T-cell (primary cell): ENCODE data around the gene SAFB2. TPM values are rescaled to one million over a fixed set of nuclear protein-coding genes. Genes with fewer than 3 reads are reported as not detected.

Source experiments
- ATAC-seq, 4 experiments: fragments of 200-7000 bp in 3 of 4; fragments of 150-1000 bp in 1 of 4; cut with Tn5 transposase; replicated peaks in 1 of 4; 1 replicate in 3 of 4; 2 replicates in 1 of 4; pipeline ENCODE4 v1.10.0; 2021; ENCODE audit warnings: moderate library complexity in 3 of 4, mild to moderate bottlenecking in 2 of 4, moderate number of reproducible peaks in 1 of 4
- CTCF ChIA-PET, 2 donors: fragments of 300-600 bp; sonication (Branson Sonifier 250); formaldehyde crosslinking; loops; one replicate each; lab custom pipeline; 2022; ENCODE audit warnings: antibody characterized with exemption in 2 of 2; lab: Charles Lee
- POLR2A ChIA-PET, 2 donors: fragments of 300-600 bp; sonication (Branson Sonifier 250); formaldehyde crosslinking; loops; one replicate each; lab custom pipeline; 2022; ENCODE audit warnings: antibody characterized with exemption in 2 of 2; lab: Charles Lee
- DNase-seq, 35 experiments: peaks; one replicate each; pipeline versions ENCODE4 v3.0.0 to v3.0.0-alpha.2; 2013 to 2023
- H3K27ac ChIP-seq: one replicate; pipeline ENCODE4 v1.5.1; 2013; ENCODE audit warnings: low read length
- H3K27me3 ChIP-seq, 2 experiments: replicated peaks in 1 of 2; 1 replicate in 1 of 2; 2 replicates in 1 of 2; pipeline versions ENCODE4 v1.6.1 to v1.7.0; 2013; ENCODE audit warnings: low read length in 1 of 2, mixed read lengths in 1 of 2; ENCODE audit not compliant: control insufficient read depth in 2 of 2, insufficient read depth in 2 of 2; ENCODE audit errors: extremely low read depth in 1 of 2
- H3K36me3 ChIP-seq, 2 donors: 1 replicate in 1 of 2; 2 replicates in 1 of 2; pipeline versions ENCODE4 v1.6.1 to v1.7.0; 2013; ENCODE audit warnings: low read length in 1 of 2; ENCODE audit not compliant: control insufficient read depth in 2 of 2, insufficient read depth in 1 of 2; ENCODE audit errors: extremely low read depth in 1 of 2
- H3K4me1 ChIP-seq, 2 experiments: 1 replicate in 1 of 2; 2 replicates in 1 of 2; pipeline versions ENCODE4 v1.6.1 to v1.7.0; 2013; ENCODE audit warnings: low read length in 2 of 2, mixed read lengths in 1 of 2; ENCODE audit not compliant: insufficient read depth in 2 of 2, control insufficient read depth in 1 of 2; ENCODE audit errors: extremely low read depth in 1 of 2
- H3K4me3 ChIP-seq, 2 donors: 1 replicate in 1 of 2; 2 replicates in 1 of 2; pipeline versions ENCODE4 v1.5.1 to v1.7.0; 2013; ENCODE audit warnings: mild to moderate bottlenecking in 2 of 2, low read length in 1 of 2, moderate library complexity in 1 of 2; ENCODE audit not compliant: control insufficient read depth in 1 of 2; ENCODE audit errors: extremely low read depth in 1 of 2
- H3K9me3 ChIP-seq: 2 replicates; pipeline ENCODE4 v1.7.0; 2013
- H3K27ac Mint-ChIP-seq, 2 donors: one replicate each; pipeline ENCODE4 v1.8.0; 2020 to 2021; ENCODE audit warnings: mild to moderate bottlenecking in 2 of 2, mixed read lengths in 2 of 2
- H3K27me3 Mint-ChIP-seq, 2 donors: one replicate each; pipeline ENCODE4 v1.8.0; 2021 to 2022; ENCODE audit warnings: mixed read lengths in 2 of 2
- H3K36me3 Mint-ChIP-seq: one replicate; pipeline ENCODE4 v1.8.0; 2021; ENCODE audit warnings: mixed read lengths
- H3K4me1 Mint-ChIP-seq, 3 donors: one replicate each; pipeline ENCODE4 v1.8.0; 2020 to 2022; ENCODE audit warnings: mixed read lengths in 3 of 3, mild to moderate bottlenecking in 1 of 3
- H3K4me3 Mint-ChIP-seq, 3 donors: one replicate each; pipeline ENCODE4 v1.8.0; 2020 to 2022; ENCODE audit warnings: mild to moderate bottlenecking in 3 of 3, mixed read lengths in 3 of 3, moderate library complexity in 3 of 3
- H3K9me3 Mint-ChIP-seq, 3 donors: one replicate each; pipeline ENCODE4 v1.8.0; 2020 to 2022; ENCODE audit warnings: mixed read lengths in 3 of 3
- WGBS: methylation state at CpG from one replicate; pipeline ENCODE4 v1.1.5; 2013; ENCODE audit warnings: missing lambda C conversion rate; ENCODE audit not compliant: insufficient coverage; 5-methylcytosine and 5-hydroxymethylcytosine counted together
- total RNA-seq, 35 experiments: library from RNA in 6 of 35; stranded (reverse) in 6 of 35; fragments of 120-200 nt in 1 of 35; gene quantifications; one replicate each; pipeline versions ENCODE4 v1.2.1 to v1.2.4 and lab custom pipeline; 2013 to 2026

SAFB2 gene
- total RNA-seq, 5 donors from 2014 or later (not counting 1 experiment from before 2014, with no cell fraction given): 222 to 253 (median 237) TPM

GRCh38 chr19:5619946-5620345, 2.6 kb downstream of the SAFB2 start:
- no peak overlapping the region for H3K27ac ChIP-seq
- H3K27me3 ChIP-seq: no peaks in the 10 kb centered on the region
- 50% methylated on average over 1 of the region's 3 CpGs for WGBS
- Mint-ChIP-seq H3K4me3 (peak overlapping the region; percentile 100), H3K27ac (no peak overlapping the region), H3K36me3 (peaks cover 44% of the 10 kb centered on the region), H3K9me3 (no peaks in the 10 kb centered on the region), H3K27me3 (no peaks in the 10 kb centered on the region), H3K4me1 (peaks cover 61 to 76% (median 63%) of the 10 kb centered on the region in 3 donors)
- H3K9me3 ChIP-seq: no peaks in the 10 kb centered on the region
- peaks cover 29 to 46% of the 10 kb centered on the region in 2 experiments for H3K4me1 ChIP-seq
- DNase-seq: no peak
- no peak for ATAC-seq
- H3K4me3 ChIP-seq: no peak overlapping the region
- CTCF ChIA-PET: interaction anchor here in 1 of 2 donors (0.6 to 0.9 kb wide), 3 partner anchors 10 to 70 kb away, joined by 3 to 4 read pairs (median 4); partner anchors contain the start of gene RPL36
- H3K36me3 ChIP-seq: peaks cover 6 to 50% of the 10 kb centered on the region in 2 donors
- POLR2A ChIA-PET: interaction anchor here in 1 of 2 donors (0.7 kb wide), 1 partner anchor 1148 kb away, joined by 3 read pairs; no protein-coding TSS in a partner anchor

GRCh38 chr19:5618591-5618990, 4.0 kb downstream of the SAFB2 start:
- Histone ChIP-seq H3K9me3 (no peaks in the 10 kb centered on the region), H3K36me3 (peaks cover 11 to 62% of the 10 kb centered on the region in 2 donors), H3K4me1 (peaks cover 23 to 32% of the 10 kb centered on the region in 2 experiments), H3K27me3 (no peaks in the 10 kb centered on the region), H3K27ac (no peak overlapping the region), H3K4me3 (no peak overlapping the region)
- DNase-seq (no peak), ATAC-seq (no peak)
- ChIA-PET CTCF (interaction anchor here in 1 of 2 donors (0.5 kb wide), 1 partner anchor 69 kb away, joined by 3 read pairs; no protein-coding TSS in a partner anchor), POLR2A (interaction anchor here in 1 of 2 donors (0.6 to 0.7 kb wide), 2 partner anchors 50 to 92 kb away, joined by 3 read pairs; no protein-coding TSS in a partner anchor)
- peaks cover 53 to 67% (median 54%) of the 10 kb centered on the region in 3 donors for H3K4me1 Mint-ChIP-seq
- H3K36me3 Mint-ChIP-seq: peaks cover 54% of the 10 kb centered on the region
- no peaks in the 10 kb centered on the region for H3K27me3 Mint-ChIP-seq
- H3K4me3 Mint-ChIP-seq: peak overlapping the region in 1 of 3 donors; percentile 100
- WGBS: 96% methylated on average over 6 of the region's 9 CpGs
- H3K9me3 Mint-ChIP-seq: no peaks in the 10 kb centered on the region
- no peak overlapping the region for H3K27ac Mint-ChIP-seq

DNA sequence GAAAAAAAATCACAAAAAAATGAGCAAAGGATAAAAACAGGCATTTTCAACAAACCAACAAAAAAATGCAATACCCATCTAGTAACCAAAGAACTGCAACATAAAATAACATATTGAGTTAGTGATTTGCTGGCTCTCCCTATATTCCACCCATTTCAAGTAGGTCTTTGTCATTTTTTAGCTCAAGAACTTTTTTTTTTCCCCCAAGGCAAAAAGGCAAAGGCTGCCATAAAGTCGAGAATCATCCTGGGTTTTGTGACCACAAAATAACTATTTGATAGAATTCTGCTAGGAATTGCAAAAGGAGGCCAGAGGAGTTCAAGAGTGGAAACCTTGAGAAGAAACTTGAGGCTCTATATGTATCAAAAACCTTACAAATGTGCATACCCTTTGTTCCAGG, 5.5 kb downstream of the SAFB2 start:
- Mint-ChIP-seq H3K9me3 (no peaks in the 10 kb centered on the region), H3K4me3 (no peak overlapping the region), H3K36me3 (peaks cover 67% of the 10 kb centered on the region), H3K4me1 (peaks cover 52 to 61% (median 55%) of the 10 kb centered on the region in 3 donors), H3K27ac (no peak overlapping the region), H3K27me3 (no peaks in the 10 kb centered on the region)
- WGBS: no CpG with 5 or more reads among the region's 1 CpG
- peaks cover 23 to 31% of the 10 kb centered on the region in 2 experiments for H3K4me1 ChIP-seq
- ChIA-PET CTCF (no interaction called here), POLR2A (no interaction called here)
- H3K36me3 ChIP-seq: peaks cover 18 to 77% of the 10 kb centered on the region in 2 donors
- DNase-seq (no peak), ATAC-seq (no peak)
- no peaks in the 10 kb centered on the region for H3K27me3 ChIP-seq
- H3K27ac ChIP-seq: no peak overlapping the region
- no peaks in the 10 kb centered on the region for H3K9me3 ChIP-seq
- H3K4me3 ChIP-seq: no peak overlapping the region

- peaks cover 68% of the 10 kb centered on the region for H3K36me3 Mint-ChIP-seq
- CTCF ChIA-PET: interaction anchor here in 1 of 2 donors (0.5 kb wide), 1 partner anchor 133 kb away, joined by 3 read pairs; no protein-coding TSS in a partner anchor
Observed at GRCh38 chr19:5615756-5616327, 6.7 kb downstream of the SAFB2 start.

DNA sequence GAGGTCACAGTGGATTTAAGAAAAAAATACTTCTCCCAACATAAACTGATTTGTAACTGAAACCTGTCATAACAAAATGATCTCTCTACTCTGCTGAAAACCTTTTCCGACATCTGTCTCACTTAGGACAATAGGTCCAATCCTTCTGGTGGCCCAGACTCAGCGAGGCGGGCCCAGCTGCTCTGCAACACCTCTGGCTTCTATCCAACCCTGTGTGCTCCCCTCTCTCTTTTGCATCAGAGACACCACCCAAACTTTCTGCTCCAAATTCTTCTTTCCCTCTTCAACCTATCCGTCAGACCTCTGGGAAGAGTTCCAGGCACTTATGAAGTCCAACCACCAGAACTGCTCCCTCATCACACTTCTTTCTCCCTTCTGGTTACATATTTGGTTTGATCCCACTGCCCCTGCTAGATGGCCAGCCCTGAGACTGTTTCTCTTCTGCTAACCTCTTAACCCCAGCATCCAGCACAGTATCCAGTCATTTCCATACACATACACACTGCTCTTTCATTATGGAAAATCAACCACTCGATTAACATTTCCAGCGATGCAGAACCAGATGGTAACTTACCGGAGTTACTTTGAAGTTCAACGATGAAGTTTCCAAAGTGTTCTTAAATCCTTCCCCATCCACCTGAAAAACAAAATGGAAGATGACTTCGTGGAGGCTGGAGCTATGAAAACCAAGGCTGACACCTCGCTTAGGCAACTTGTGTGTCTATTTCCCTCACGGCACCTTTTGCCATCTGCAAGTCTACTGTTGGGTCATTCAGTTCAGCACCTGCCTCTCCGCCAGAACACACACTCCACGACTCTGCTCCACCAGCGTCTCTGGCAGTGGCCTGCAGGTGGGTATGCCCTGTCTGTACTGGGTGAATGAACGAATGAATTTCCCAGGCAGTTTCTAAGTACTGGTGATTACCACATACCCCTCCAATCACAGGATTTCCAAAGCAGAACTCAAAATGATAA, 9.4 kb downstream of the SAFB2 start:
- H3K4me3 Mint-ChIP-seq: no peak overlapping the region
- H3K27me3 Mint-ChIP-seq: no peaks in the 10 kb centered on the region
- H3K4me1 ChIP-seq: no peaks in the 10 kb centered on the region
- no peaks in the 10 kb centered on the region for H3K9me3 Mint-ChIP-seq
- no peak overlapping the region for H3K4me3 ChIP-seq
- peaks cover 69% of the 10 kb centered on the region for H3K36me3 Mint-ChIP-seq
- H3K27me3 ChIP-seq: no peaks in the 10 kb centered on the region
- no peak overlapping the region for H3K27ac ChIP-seq
- DNase-seq (no peak), ATAC-seq (no peak)
- H3K36me3 ChIP-seq: peaks cover 16 to 82% of the 10 kb centered on the region in 2 donors
- no peak overlapping the region for H3K27ac Mint-ChIP-seq
- ChIA-PET CTCF (no interaction called here), POLR2A (interaction anchor here in 1 of 2 donors (1.1 kb wide), 1 partner anchor 9 kb away, joined by 3 read pairs; no protein-coding TSS in a partner anchor)
- 96% methylated on average over 11 of the region's 15 CpGs for WGBS
- H3K4me1 Mint-ChIP-seq: peaks cover 23 to 24% (median 24%) of the 10 kb centered on the region in 3 donors
- no peaks in the 10 kb centered on the region for H3K9me3 ChIP-seq

More at GRCh38 chr19:5615756-5616327, 6.7 kb downstream of the SAFB2 start:
- Mint-ChIP-seq H3K27ac (no peak overlapping the region), H3K4me3 (no peak overlapping the region), H3K27me3 (no peaks in the 10 kb centered on the region), H3K9me3 (no peaks in the 10 kb centered on the region), H3K4me1 (peaks cover 45 to 49% (median 47%) of the 10 kb centered on the region in 3 donors)
- no peak for ATAC-seq
- 96% methylated on average over 16 of the region's 17 CpGs for WGBS
- DNase-seq: no peak
- Histone ChIP-seq H3K36me3 (peaks cover 18 to 77% of the 10 kb centered on the region in 2 donors), H3K4me3 (no peak overlapping the region), H3K4me1 (peaks cover 17 to 18% of the 10 kb centered on the region in 2 experiments), H3K27me3 (no peaks in the 10 kb centered on the region), H3K27ac (no peak overlapping the region), H3K9me3 (no peaks in the 10 kb centered on the region)
- POLR2A ChIA-PET: interaction anchor here in 1 of 2 donors (0.5 kb wide), 1 partner anchor 8 kb away, joined by 6 read pairs; no protein-coding TSS in a partner anchor
